ENCODE results near the gene ENG.
"Not testable (repeated sequence)": the region's sequence is repeated elsewhere in the genome, so short reads cannot be mapped to it uniquely, and the experiment has no call there.

ENG gene

GRCh38 chr9:127878001-127878651, 23.7 kb upstream of the ENG start:
- no peak for DNase-seq

- no peak for DNase-seq
Measured at GRCh38 chr9:127877566-127877998, 23.1 kb upstream of the ENG start, which contains the start of gene AK1. Gene AK1 (minus strand): TSS chr9:127877675. CDS start chr9:127874617, 3,058 bp downstream.

GRCh38 chr9:127876764-127877562, 22.5 kb upstream of the ENG start:
- no peak for DNase-seq

GRCh38 chr9:127876026-127876763, 21.7 kb upstream of the ENG start:
- DNase-seq, result no peak

- no peak for DNase-seq
Measured at GRCh38 chr9:127875306-127875966, 21.0 kb upstream of the ENG start.

GRCh38 chr9:127874301-127875221, 20.1 kb upstream of the ENG start:
- DNase-seq, result no peak

GRCh38 chr9:127873886-127874285, 19.4 kb upstream of the ENG start:
- no peak for DNase-seq

- DNase-seq, result no peak
Measured at GRCh38 chr9:127873223-127873691, 18.8 kb upstream of the ENG start.

GRCh38 chr9:127872369-127873222, 18.1 kb upstream of the ENG start:
- DNase-seq, result no peak

- DNase-seq, result no peak
Measured at GRCh38 chr9:127871531-127871930, 17.1 kb upstream of the ENG start.

- DNase-seq, result no peak
Measured at GRCh38 chr9:127870887-127871286, 16.4 kb upstream of the ENG start.

- DNase-seq, result not testable (repeated sequence)
Measured at GRCh38 chr9:127870153-127870491, 15.7 kb upstream of the ENG start.

- no peak for DNase-seq
Measured at GRCh38 chr9:127869310-127870152, 15.1 kb upstream of the ENG start.

GRCh38 chr9:127868278-127868902, 13.9 kb upstream of the ENG start:
- no peak for DNase-seq

- DNase-seq, result no peak
Measured at GRCh38 chr9:127867356-127868277, 13.2 kb upstream of the ENG start.

GRCh38 chr9:127866535-127866934, 12.1 kb upstream of the ENG start:
- no peak for DNase-seq

GRCh38 chr9:127865645-127866464, 11.4 kb upstream of the ENG start:
- no peak for DNase-seq
